K562 (cell line): ENCODE data around the gene DBP.
A peak's percentile ranks its signal among the peaks of the same experiment; 100 is the strongest.

Source experiments
- CHD1 ChIP-seq: fragments of 200-600 bp; sonication (generic); IDR thresholded peaks from one replicate; pipeline ENCODE4 v1.6.1; 2012; ENCODE audit warnings: mild to moderate bottlenecking, moderate library complexity, low read length, inconsistent platforms
- CHD4 ChIP-seq: fragments of 200-600 bp; sonication (generic); IDR thresholded peaks from 3 replicates; pipeline ENCODE4 v1.6.1; 2012; ENCODE audit warnings: low read depth, mild to moderate bottlenecking, mixed read lengths, low read length, inconsistent platforms; ENCODE audit not compliant: insufficient read depth, insufficient replicate concordance, poor library complexity, severe bottlenecking
- EZH2 ChIP-seq: IDR thresholded peaks from 2 replicates; pipeline ENCODE4 v1.6.1; 2012; ENCODE audit warnings: low read depth, mild to moderate bottlenecking, inconsistent platforms, low read length, borderline replicate concordance
- FOXP1 ChIP-seq: sonication (generic); formaldehyde crosslinking; IDR thresholded peaks from 2 replicates; pipeline ENCODE4 v1.8.0; 2022; ENCODE audit warnings: mild to moderate bottlenecking, missing genetic modification reagents
- HMG20A ChIP-seq: fragments of 450-650 bp; formaldehyde crosslinking; conservative IDR thresholded peaks from 2 replicates; pipeline ENCODE4 v1.4.0; 2020; ENCODE audit warnings: mild to moderate bottlenecking, mixed read lengths
- KAT2B ChIP-seq: IDR thresholded peaks from one replicate; pipeline ENCODE4 v1.6.1; 2012; ENCODE audit warnings: low read depth, mild to moderate bottlenecking, control low read depth, inconsistent platforms, low read length, moderate library complexity
- KLF13 ChIP-seq: fragments of 450-650 bp; IDR thresholded peaks from 2 replicates; pipeline ENCODE4 v1.6.1; 2016; ENCODE audit warnings: missing genetic modification characterization, low read depth, mild to moderate bottlenecking, missing compliant biosample characterization, moderate library complexity, borderline replicate concordance
- NRF1 ChIP-seq, 2 experiments: fragments of 450-650 bp; IDR thresholded peaks in 1 of 2; conservative IDR thresholded peaks in 1 of 2; 2 replicates each; pipeline ENCODE4 v1.6.1; 2014; ENCODE audit warnings: mild to moderate bottlenecking in 2 of 2
- OTX1 ChIP-seq: fragments of 450-650 bp; formaldehyde crosslinking; IDR thresholded peaks from 2 replicates; pipeline ENCODE4 v1.4.0; 2022; ENCODE audit warnings: mild to moderate bottlenecking
- ZBTB8A ChIP-seq: fragments of 450-650 bp; IDR thresholded peaks from 2 replicates; pipeline ENCODE4 v1.6.1; 2018; ENCODE audit warnings: mild to moderate bottlenecking, moderate library complexity; ENCODE audit not compliant: partially characterized antibody
- ZNF696 ChIP-seq: fragments of 250-450 bp; sonication (Bioruptor Pico); conservative IDR thresholded peaks from 2 replicates; pipeline ENCODE4 v1.4.0; 2020; ENCODE audit warnings: mild to moderate bottlenecking, moderate library complexity
- ZNF76 ChIP-seq: fragments of 250-450 bp; sonication (Bioruptor Pico); IDR thresholded peaks from 2 replicates; pipeline ENCODE4 v1.4.0; 2020; ENCODE audit warnings: mild to moderate bottlenecking, moderate library complexity, borderline replicate concordance
- TF ChIP-seq, protein P1 (sequence below), 3 experiments: IDR thresholded peaks in 2 of 3; conservative IDR thresholded peaks in 1 of 3; 2 replicates each; pipeline ENCODE4 v1.5.1; 2011 to 2012; ENCODE audit warnings: low read length in 3 of 3, mild to moderate bottlenecking in 3 of 3, control low read depth in 2 of 3, improper control_type of control experiment in 1 of 3, inconsistent platforms in 1 of 3, low read depth in 1 of 3, mixed read lengths in 1 of 3, moderate library complexity in 1 of 3; ENCODE audit not compliant: insufficient read depth in 2 of 3

DNA sequence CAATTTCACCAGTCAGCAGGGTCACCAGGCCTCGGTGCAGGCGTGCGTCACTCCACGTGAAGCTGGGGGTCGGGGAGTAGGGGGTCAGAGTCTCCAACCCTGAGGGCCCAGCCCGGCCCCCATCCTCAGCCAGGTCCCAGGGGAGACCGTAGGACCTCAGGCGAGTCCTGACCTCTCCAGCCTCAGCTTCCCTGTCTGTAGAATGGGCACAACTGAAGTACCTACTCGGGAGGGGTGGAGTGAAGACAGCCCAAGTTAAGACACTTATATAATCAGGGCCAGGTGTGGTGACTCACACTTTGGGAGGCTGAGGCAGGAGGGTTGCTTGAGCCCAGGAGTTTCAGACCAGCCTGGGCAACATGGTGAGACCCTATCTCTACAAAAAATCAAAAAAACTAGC is 33.3 kb downstream of the DBP start:
- TF ChIP-seq ZNF696 (no peak), CHD4 (peak; percentile 80), EZH2 (no peak), HMG20A (CRISPR knock-in tag) (no peak), KAT2B (no peak), KLF13 (no peak), CHD1 (no peak), ZBTB8A (no peak), ZNF76 (CRISPR knock-in tag) (no peak), NRF1 (conservative IDR thresholded peaks at IDR 0.05 in 1 of 2, IDR thresholded peaks at IDR 0.05 in 1 of 2) (no peak), FOXP1 (CRISPR knock-in tag) (no peak), OTX1 (CRISPR knock-in tag) (no peak)
- TF ChIP-seq, protein P1, sequence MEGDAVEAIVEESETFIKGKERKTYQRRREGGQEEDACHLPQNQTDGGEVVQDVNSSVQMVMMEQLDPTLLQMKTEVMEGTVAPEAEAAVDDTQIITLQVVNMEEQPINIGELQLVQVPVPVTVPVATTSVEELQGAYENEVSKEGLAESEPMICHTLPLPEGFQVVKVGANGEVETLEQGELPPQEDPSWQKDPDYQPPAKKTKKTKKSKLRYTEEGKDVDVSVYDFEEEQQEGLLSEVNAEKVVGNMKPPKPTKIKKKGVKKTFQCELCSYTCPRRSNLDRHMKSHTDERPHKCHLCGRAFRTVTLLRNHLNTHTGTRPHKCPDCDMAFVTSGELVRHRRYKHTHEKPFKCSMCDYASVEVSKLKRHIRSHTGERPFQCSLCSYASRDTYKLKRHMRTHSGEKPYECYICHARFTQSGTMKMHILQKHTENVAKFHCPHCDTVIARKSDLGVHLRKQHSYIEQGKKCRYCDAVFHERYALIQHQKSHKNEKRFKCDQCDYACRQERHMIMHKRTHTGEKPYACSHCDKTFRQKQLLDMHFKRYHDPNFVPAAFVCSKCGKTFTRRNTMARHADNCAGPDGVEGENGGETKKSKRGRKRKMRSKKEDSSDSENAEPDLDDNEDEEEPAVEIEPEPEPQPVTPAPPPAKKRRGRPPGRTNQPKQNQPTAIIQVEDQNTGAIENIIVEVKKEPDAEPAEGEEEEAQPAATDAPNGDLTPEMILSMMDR (IDR thresholded peaks at IDR 0.05 in 2 of 3, conservative IDR thresholded peaks at IDR 0.05 in 1 of 3; ENCODE audit: insufficient read depth in 2 of 3, low read depth in 1 of 3, low read length in 3 of 3) = no peak
